IPS DF 6.9 (cell line): ENCODE results near the gene ZC3H13.
"Not testable (repeated sequence)": the region's sequence is repeated elsewhere in the genome, so short reads cannot be mapped to it uniquely, and the experiment has no call there.

Source experiments
- DNase-seq: peaks from one replicate; pipeline ENCODE4 v3.0.0-alpha.2; 2013; ENCODE audit warnings: low read depth, low spot score
- H3K27ac ChIP-seq: one replicate; pipeline ENCODE4 v1.5.1; 2013; ENCODE audit warnings: low read length, control low read depth
- H3K27me3 ChIP-seq: 2 replicates; pipeline ENCODE4 v1.6.1; 2013; ENCODE audit warnings: mild to moderate bottlenecking, low read length; ENCODE audit not compliant: control insufficient read depth, insufficient read depth
- H3K36me3 ChIP-seq: 2 replicates; pipeline ENCODE4 v1.6.1; 2013; ENCODE audit warnings: low read length; ENCODE audit not compliant: control insufficient read depth, insufficient read depth
- H3K4me1 ChIP-seq: 2 replicates; pipeline ENCODE4 v1.6.1; 2013; ENCODE audit warnings: low read length; ENCODE audit not compliant: control insufficient read depth, insufficient read depth
- H3K4me3 ChIP-seq: 2 replicates; pipeline ENCODE4 v1.5.1; 2013; ENCODE audit warnings: mild to moderate bottlenecking, low read length
- H3K9me3 ChIP-seq: 2 replicates; pipeline ENCODE4 v1.6.1; 2013; ENCODE audit warnings: low read length, inconsistent platforms; ENCODE audit not compliant: control insufficient read depth, insufficient read depth
- WGBS: extraction: QIAGEN DNeasy Blood & Tissue Kit; methylation state at CpG from one replicate; pipeline ENCODE4 v1.1.7; 2013; ENCODE audit warnings: mixed read lengths, missing lambda C conversion rate; ENCODE audit not compliant: insufficient read length, insufficient coverage; 5-methylcytosine and 5-hydroxymethylcytosine counted together

The ZC3H13 gene

DNA sequence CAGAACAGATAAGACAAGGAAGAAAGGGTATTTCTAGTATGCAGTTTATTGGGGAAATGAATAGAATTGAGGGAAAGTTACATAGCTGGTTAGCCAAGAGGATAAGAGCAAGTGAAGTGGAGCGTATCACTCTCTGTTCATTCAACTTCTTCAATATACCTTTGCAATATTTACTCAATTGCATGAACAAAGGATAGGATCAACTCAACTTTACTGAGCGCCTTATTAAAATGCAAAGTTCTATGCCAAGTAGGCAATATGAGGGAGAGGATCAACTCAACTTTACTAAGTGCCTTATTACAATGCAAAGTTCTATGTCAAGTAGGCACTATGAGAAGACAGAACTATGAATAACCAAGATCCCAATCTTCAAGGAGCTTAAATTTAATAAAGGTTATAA lies 43.9 kb downstream of the ZC3H13 start:
- no CpG with 5 or more reads among the region's 2 CpGs for WGBS
- no peaks in the 10 kb centered on the region for H3K36me3 ChIP-seq

DNA sequence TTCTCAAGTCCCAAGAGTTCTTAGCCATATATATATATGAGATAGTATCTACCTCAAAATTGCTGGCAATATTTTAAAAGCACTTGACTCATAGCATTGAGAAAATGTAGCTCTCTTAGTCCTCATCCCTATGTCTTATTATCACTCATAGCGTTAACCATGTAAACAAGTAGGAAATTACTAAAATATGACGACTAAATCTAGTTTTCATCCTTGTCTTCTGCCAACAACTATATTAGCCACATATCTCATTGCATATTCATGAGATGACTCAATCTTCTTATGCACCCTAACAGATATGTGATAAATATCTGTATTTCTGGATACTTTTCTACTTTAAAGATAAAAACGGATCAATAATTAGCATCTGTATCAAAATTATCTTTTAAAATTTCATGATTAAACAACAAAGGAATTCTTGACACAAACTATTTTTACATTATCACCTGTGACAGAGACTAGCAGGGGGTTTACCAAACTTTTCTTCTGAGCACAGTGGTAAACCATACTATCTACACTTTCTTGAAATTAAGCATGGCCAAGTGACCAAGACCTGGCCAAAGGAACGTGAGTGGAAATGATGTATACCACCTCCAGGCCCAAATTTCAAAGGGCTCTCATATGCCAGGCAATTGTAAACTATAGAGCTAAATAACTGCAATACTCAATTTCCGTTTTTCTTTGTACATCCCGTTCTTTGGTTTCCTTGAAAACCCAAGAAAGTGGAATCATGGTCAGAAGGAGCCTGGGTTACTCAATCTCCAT lies 45.7 kb downstream of the ZC3H13 start:
- H3K36me3 ChIP-seq: no peaks in the 10 kb centered on the region
- no peak overlapping the region for H3K4me3 ChIP-seq
- H3K27ac ChIP-seq: no peak overlapping the region
- no peaks in the 10 kb centered on the region for H3K27me3 ChIP-seq
- no peak for DNase-seq
- H3K4me1 ChIP-seq: no peaks in the 10 kb centered on the region
- WGBS: no CpG with 5 or more reads among the region's 6 CpGs
- no peaks in the 10 kb centered on the region for H3K9me3 ChIP-seq

More for the DNA sequence above, 43.9 kb downstream of the ZC3H13 start:
- no peak for DNase-seq
- Histone ChIP-seq H3K4me1 (no peaks in the 10 kb centered on the region), H3K27ac (no peak overlapping the region), H3K9me3 (no peaks in the 10 kb centered on the region), H3K27me3 (no peaks in the 10 kb centered on the region), H3K4me3 (no peak overlapping the region)

DNA sequence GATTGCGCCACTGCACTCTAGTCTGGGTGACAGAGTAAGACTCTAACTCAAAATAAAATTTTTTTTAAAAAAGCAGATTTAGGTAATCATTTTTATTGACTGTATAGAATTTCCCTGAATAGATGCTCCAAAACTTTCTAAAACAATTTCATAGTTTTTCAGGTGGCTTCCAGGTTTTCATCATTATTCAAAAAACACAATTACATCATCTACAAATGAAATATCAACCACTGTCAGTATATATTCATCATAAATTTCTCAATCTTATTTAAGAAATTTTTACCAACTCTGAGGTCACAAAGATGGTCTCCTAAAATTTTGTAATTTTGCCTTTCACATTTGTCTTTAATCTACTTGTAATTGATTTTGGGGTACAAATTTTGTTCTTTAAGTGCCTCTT lies 48.1 kb downstream of the ZC3H13 start:
- peaks cover 4% of the 10 kb centered on the region; the same call in 1 of the 2 replicates for H3K36me3 ChIP-seq
- no peaks in the 10 kb centered on the region for H3K4me1 ChIP-seq
- DNase-seq: no peak
- no peaks in the 10 kb centered on the region for H3K9me3 ChIP-seq
- no peak overlapping the region for H3K27ac ChIP-seq
- H3K4me3 ChIP-seq: no peak overlapping the region
- no peaks in the 10 kb centered on the region for H3K27me3 ChIP-seq
- WGBS: no CpG with 5 or more reads among the region's 1 CpG

DNA sequence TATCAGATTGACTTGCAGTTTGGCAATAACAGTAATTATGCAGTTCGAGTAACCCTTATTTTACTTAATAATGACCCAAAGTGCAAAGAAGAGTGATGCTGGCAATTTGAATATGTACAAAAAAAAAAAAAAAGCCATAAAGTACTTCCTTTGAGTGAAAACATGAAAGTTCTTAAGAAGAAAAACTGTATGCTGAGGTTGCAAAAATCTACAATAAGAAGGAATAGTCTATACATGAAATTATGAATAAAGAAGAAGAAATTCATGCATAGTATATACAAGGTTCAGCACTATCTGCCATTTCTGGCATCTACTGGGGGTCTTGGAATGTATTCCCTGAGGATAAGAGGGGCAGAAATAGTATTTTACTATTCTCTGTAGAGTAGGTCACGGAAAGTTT lies 55.9 kb downstream of the ZC3H13 start:
- H3K36me3 ChIP-seq: peaks cover 7% of the 10 kb centered on the region; the same call in 1 of the 2 replicates

DNA sequence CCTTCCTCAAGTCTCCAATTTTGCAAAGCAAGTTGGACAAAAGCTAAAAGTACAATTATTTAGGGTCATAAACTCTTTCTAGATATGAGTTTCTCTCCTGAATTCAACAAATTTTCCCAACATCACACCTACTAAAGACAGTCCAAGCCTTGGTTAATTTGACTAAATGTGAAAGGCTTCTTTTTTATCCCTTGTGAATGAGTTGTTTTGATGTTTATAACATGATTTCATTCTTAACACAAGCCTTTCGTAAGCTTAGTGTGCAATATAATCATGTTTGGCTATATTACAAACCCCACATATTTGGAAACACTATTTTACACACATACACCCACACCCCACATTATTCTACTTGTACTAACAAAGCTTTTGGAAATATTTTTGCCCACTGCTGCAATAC lies 57.3 kb downstream of the ZC3H13 start:
- Histone ChIP-seq H3K27me3 (no peaks in the 10 kb centered on the region), H3K4me3 (no peak overlapping the region), H3K9me3 (no peaks in the 10 kb centered on the region), H3K27ac (no peak overlapping the region), H3K4me1 (no peaks in the 10 kb centered on the region), H3K36me3 (peaks cover 6% of the 10 kb centered on the region; the same call in 1 of the 2 replicates)
- WGBS: no CpG with 5 or more reads among the region's 1 CpG
- DNase-seq: no peak

More for the DNA sequence above, 55.9 kb downstream of the ZC3H13 start:
- no peak overlapping the region for H3K27ac ChIP-seq
- DNase-seq: no peak
- no peaks in the 10 kb centered on the region for H3K27me3 ChIP-seq
- WGBS: no CpG with 5 or more reads among the region's 2 CpGs
- no peaks in the 10 kb centered on the region for H3K4me1 ChIP-seq
- H3K9me3 ChIP-seq: no peaks in the 10 kb centered on the region
- H3K4me3 ChIP-seq: no peak overlapping the region

DNA sequence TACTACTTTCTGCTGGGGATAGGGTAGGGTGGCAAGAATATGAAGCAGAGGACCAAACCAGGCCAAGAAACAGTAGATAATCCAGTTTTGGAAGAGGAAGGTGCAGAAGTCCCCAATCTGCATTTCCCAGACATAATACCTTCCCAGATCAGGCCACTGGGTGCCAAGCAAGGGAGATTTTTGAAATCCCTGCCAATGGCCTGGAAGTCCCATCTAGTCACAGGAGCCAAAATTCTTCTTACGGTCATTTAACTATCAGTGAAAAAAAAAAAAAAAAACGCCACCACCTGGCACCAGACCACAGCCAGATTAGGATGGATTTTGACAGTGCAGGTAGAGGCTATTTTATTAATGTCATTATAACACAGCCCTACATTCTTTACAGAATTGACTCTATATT lies 57.8 kb downstream of the ZC3H13 start:
- no peaks in the 10 kb centered on the region for H3K4me1 ChIP-seq
- no peaks in the 10 kb centered on the region for H3K27me3 ChIP-seq
- H3K36me3 ChIP-seq: peaks cover 3% of the 10 kb centered on the region; the same call in 1 of the 2 replicates
- WGBS: no CpG with 5 or more reads among the region's 2 CpGs
- no peak overlapping the region for H3K4me3 ChIP-seq
- no peak overlapping the region for H3K27ac ChIP-seq
- DNase-seq: no peak
- no peaks in the 10 kb centered on the region for H3K9me3 ChIP-seq

DNA sequence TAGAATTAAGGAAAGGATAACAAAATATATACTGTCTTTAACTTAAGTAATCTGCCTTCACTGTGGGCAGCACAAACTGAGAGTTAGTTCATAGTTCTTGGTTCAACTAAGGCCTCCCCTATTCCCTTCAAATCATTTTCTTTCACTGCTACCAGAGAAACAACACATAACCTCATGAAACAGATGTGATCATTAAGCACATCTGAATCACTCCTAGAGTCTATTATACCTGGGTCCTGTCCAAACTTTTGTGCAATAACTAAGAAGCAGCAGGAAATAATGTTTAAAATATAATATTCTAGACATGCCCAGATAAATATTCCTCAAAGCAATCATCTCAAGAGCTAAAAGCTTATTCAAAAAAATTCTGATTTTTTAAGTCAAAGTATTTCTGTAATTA lies 62.9 kb downstream of the ZC3H13 start:
- H3K9me3 ChIP-seq: no peaks in the 10 kb centered on the region
- H3K36me3 ChIP-seq: peaks cover 8% of the 10 kb centered on the region
- no peak overlapping the region for H3K27ac ChIP-seq
- H3K4me3 ChIP-seq: no peak overlapping the region
- DNase-seq: no peak
- no peaks in the 10 kb centered on the region for H3K27me3 ChIP-seq
- H3K4me1 ChIP-seq: no peaks in the 10 kb centered on the region

DNA sequence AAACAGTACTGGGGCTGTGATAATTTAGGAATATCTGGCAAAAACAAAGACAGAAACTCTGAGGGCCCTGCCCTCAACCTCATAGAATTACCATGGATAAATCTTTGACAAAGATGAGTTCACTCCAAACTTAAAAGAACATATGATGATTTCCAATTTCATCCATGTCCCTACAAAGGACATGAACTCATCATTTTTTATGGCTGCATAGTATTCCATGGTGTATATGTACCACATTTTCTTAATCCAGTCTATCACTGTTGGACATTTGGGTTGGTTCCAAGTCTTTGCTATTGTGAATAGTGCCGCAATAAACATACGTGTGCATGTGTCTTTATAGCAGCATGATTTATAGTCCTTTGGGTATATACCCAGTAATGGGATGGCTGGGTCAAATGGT lies 71.4 kb downstream of the ZC3H13 start:
- H3K27ac ChIP-seq, H3K36me3 ChIP-seq, H3K4me3 ChIP-seq, H3K4me1 ChIP-seq, DNase-seq, H3K9me3 ChIP-seq, H3K27me3 ChIP-seq: not testable (repeated sequence)
- WGBS: no CpG with 5 or more reads among the region's 2 CpGs

DNA sequence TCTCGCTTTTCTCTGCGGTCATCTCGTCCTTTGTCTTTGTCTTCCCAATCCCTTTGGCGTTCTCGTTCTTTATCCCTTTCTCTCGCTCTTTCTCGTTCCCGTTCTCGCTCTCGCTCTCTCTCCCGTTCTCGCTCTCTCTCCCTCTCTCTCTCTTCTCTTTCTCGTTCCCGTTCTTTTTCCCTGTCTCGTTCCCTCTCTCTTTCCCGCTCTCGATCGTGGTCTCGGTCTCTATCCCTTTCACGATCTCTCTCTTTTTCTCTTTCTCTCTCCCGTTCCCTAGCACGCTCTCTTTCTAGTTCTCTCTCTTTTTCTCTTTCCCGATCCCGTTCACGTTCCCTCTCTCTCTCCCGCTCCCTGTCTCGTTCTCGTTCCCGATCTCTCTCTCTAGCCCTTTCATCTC lies 77.2 kb downstream of the ZC3H13 start:
- WGBS: 100% methylated on average over 26 of the region's 29 CpGs
- no peak for DNase-seq
- Histone ChIP-seq H3K9me3 (no peaks in the 10 kb centered on the region), H3K36me3 (no peaks in the 10 kb centered on the region; the same call in 1 of the 2 replicates), H3K4me1 (no peaks in the 10 kb centered on the region), H3K27ac (no peak overlapping the region), H3K27me3 (no peaks in the 10 kb centered on the region), H3K4me3 (no peak overlapping the region)

DNA sequence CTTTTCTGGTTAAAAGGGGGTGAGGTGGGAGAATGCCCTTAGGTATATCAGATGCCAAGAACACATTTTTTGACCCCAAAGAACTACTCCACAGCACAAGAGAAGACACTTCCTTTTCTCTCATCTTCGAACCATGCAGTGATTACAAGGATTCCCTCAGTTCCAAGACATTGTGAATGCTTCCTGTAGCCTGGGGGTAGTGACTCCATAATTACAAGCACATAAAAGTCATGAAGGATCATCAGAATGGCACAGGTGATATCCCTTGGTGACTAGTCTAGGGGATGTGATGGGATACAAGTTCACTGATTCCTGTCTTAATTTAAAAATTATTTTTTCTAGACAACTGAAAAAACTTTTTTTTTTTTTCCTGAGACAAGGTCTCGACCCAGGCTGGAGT lies 78.0 kb downstream of the ZC3H13 start:
- H3K4me3 ChIP-seq: no peak overlapping the region
- H3K4me1 ChIP-seq: no peaks in the 10 kb centered on the region
- WGBS: no CpG with 5 or more reads among the region's 2 CpGs
- no peak for DNase-seq
- no peaks in the 10 kb centered on the region for H3K9me3 ChIP-seq
- H3K36me3 ChIP-seq: peaks cover 3% of the 10 kb centered on the region; the same call in 1 of the 2 replicates
- no peak overlapping the region for H3K27ac ChIP-seq
- no peaks in the 10 kb centered on the region for H3K27me3 ChIP-seq

DNA sequence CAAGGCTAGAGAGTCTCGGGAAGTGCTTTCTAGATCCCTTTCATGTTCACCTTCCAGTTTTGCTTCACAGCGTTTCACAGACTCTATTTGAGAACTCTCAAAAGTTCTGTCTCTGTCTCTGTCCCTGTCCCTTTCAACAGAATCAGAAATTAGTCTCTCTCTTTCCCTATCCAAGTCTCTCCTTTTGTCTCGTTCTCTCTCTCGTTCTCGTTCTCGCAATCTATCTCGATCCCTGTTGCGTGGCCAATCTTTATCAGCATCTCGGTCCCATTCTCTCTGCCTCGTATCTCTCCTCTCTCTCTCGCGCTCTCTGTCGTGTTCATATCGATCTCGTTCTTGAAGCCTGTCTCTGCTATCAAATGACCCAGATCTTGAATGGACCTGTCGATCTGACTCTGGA lies 85.0 kb downstream of the ZC3H13 start:
- Histone ChIP-seq H3K4me3 (no peak overlapping the region), H3K27me3 (no peaks in the 10 kb centered on the region), H3K36me3 (peaks cover 8% of the 10 kb centered on the region), H3K9me3 (no peaks in the 10 kb centered on the region), H3K27ac (no peak overlapping the region), H3K4me1 (no peaks in the 10 kb centered on the region)
- WGBS: 100% methylated on average over 6 of the region's 16 CpGs
- DNase-seq: no peak
